Measurements from ENCODE around the gene IMMP2L.

DNA sequence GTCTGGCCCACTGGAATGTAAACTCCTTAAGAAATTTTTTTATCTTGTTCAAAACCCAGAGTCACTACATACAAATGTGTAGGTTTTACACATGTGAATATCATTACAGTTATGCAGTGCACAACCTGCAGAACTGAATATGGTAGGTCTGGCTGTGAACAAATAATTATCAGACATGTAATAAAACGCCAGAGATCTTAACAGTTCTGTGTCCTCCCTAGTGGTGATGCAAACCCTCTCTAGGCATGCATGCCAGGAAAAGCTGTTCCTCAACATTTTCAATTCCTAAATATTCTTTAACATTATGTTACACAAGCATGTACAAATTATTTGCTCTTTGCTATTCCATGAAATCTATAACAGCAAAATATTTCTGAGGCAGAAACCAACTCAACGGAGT is 124.6 kb downstream of the IMMP2L start:
- no peak for TF ChIP-seq EZH2phosphoT487 (conservative IDR thresholded peaks at IDR 0.05; ENCODE audit: low read length)
- TF ChIP-seq, protein P1, sequence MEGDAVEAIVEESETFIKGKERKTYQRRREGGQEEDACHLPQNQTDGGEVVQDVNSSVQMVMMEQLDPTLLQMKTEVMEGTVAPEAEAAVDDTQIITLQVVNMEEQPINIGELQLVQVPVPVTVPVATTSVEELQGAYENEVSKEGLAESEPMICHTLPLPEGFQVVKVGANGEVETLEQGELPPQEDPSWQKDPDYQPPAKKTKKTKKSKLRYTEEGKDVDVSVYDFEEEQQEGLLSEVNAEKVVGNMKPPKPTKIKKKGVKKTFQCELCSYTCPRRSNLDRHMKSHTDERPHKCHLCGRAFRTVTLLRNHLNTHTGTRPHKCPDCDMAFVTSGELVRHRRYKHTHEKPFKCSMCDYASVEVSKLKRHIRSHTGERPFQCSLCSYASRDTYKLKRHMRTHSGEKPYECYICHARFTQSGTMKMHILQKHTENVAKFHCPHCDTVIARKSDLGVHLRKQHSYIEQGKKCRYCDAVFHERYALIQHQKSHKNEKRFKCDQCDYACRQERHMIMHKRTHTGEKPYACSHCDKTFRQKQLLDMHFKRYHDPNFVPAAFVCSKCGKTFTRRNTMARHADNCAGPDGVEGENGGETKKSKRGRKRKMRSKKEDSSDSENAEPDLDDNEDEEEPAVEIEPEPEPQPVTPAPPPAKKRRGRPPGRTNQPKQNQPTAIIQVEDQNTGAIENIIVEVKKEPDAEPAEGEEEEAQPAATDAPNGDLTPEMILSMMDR (IDR thresholded peaks at IDR 0.05; ENCODE audit: insufficient read depth, low read length, poor library complexity, severe bottlenecking): no peak

Measured in SU-DHL-6 (cell line).